CD4-positive, alpha-beta T cell treated with Interleukin-1 beta for 1 hour (primary cell): ENCODE data around the gene PSMB10.
"Not testable (repeated sequence)": the region's sequence is repeated elsewhere in the genome, so short reads cannot be mapped to it uniquely, and the experiment has no call there.

Source experiments
- DNase-seq, 2 donors: peaks; one replicate each; pipeline ENCODE4 v3.0.0-alpha.2; 2020 to 2022

Gene PSMB10

GRCh38 chr16:67924140-67924906 is 12.3 kb downstream of the PSMB10 start:
- DNase-seq, result no peak

GRCh38 chr16:67923414-67924116 is 13.1 kb downstream of the PSMB10 start:
- DNase-seq, result no peak

- DNase-seq, result no peak
Observed at GRCh38 chr16:67922740-67923139, 13.9 kb downstream of the PSMB10 start.

GRCh38 chr16:67922221-67922620 is 14.4 kb downstream of the PSMB10 start:
- no peak for DNase-seq

- no peak for DNase-seq
Observed at GRCh38 chr16:67919622-67920221, 16.9 kb downstream of the PSMB10 start.

GRCh38 chr16:67917852-67918236 is 18.8 kb downstream of the PSMB10 start:
- no peak for DNase-seq

GRCh38 chr16:67917140-67917851 is 19.4 kb downstream of the PSMB10 start:
- no peak for DNase-seq

GRCh38 chr16:67915831-67916723 is 20.6 kb downstream of the PSMB10 start:
- no peak for DNase-seq

- DNase-seq, result not testable (repeated sequence)
Observed at GRCh38 chr16:67915496-67915769, 21.2 kb downstream of the PSMB10 start.

GRCh38 chr16:67914758-67915495 is 21.7 kb downstream of the PSMB10 start:
- no peak for DNase-seq

GRCh38 chr16:67910158-67910557 is 26.5 kb downstream of the PSMB10 start:
- no peak for DNase-seq

- DNase-seq, result no peak
Observed at GRCh38 chr16:67909056-67909742, 27.5 kb downstream of the PSMB10 start.

GRCh38 chr16:67907397-67908180 is 29.1 kb downstream of the PSMB10 start:
- no peak for DNase-seq

GRCh38 chr16:67902831-67903230 is 33.8 kb downstream of the PSMB10 start:
- DNase-seq, result no peak

GRCh38 chr16:67901734-67902133 is 34.9 kb downstream of the PSMB10 start:
- DNase-seq, result no peak

- no peak for DNase-seq
Observed at GRCh38 chr16:67897231-67897630, 39.4 kb downstream of the PSMB10 start.

- no peak for DNase-seq
Observed at GRCh38 chr16:67893743-67894399, 42.8 kb downstream of the PSMB10 start.

GRCh38 chr16:67892899-67893742 is 43.5 kb downstream of the PSMB10 start, which contains the start of gene PSKH1:
PSKH1 (plus strand) TSS chr16:67893254; CDS start chr16:67908750, 15,496 bp downstream.
- peak; percentile 93 for DNase-seq

- DNase-seq, result no peak
Observed at GRCh38 chr16:67892375-67892774, 44.3 kb downstream of the PSMB10 start.
